ENCODE results near the gene ODAD3. TPM values are rescaled to one million over a fixed set of nuclear protein-coding genes. Genes with fewer than 3 reads are reported as not detected.
A peak's percentile ranks its signal among the peaks of the same experiment; 100 is the strongest.

Gene ODAD3
- total and polyA plus RNA-seq, 9 donors, result 0.18 to 5.4 (median 0.56) TPM

DNA sequence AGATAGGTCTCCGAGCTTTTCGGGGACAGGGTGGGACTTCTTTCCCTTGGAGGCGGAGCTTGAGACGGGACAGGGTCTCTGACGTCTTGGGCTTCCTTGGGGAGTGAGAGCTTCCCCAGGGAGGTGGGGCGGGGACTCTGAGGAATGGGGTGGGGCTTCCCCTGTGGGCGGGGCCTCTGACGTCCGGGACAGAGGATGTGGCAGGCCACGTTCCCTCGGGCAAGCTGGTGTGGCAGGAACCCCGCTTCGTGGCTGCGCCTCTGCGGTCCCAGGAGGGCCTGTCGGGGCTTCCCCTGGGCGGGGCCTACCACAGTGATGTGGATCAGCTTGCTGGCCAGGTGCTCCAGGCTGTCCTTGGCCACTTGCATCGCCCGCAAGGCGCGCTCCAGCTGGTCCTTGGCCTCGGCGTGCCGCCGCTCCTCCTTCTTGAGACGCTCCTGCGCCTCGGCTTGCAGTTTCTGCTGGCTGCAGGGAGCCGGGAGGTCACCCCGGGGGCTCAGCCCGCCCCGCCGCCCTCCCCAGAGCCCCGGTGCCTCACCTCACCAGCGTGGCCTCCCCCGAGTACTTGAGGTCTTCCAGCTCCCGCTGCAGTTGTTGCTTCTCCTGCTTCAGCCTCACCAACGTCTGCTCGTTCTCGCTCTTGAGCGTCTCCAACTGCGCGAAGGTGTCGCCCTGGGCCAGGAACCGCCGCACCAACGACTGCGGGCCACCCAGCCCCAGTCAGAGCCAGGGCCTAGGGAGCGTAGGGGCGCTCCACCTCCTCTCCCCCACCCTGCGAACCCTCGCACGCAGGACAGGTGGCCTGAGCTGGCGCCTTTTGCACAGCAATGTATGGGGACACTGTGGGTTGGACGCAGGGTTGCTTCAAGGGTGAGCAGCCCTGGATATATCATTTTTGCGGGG lies 12.5 kb downstream of the ODAD3 start:
- Histone ChIP-seq H3K9me3 (no peaks in the 10 kb centered on the region), H3K4me1 (ENCODE audit: insufficient read depth) (peaks cover 16% of the 10 kb centered on the region), H3K27me3 (peaks cover 2% of the 10 kb centered on the region), H3K4me3 (no peak overlapping the region), H3K36me3 (no peaks in the 10 kb centered on the region), H3K27ac (no peak overlapping the region)
- DNase-seq, result peak; percentile 48 to 73 (median 64)
- no peak for TF ChIP-seq POLR2A (IDR thresholded peaks at IDR 0.05)
- TF ChIP-seq, protein P1, sequence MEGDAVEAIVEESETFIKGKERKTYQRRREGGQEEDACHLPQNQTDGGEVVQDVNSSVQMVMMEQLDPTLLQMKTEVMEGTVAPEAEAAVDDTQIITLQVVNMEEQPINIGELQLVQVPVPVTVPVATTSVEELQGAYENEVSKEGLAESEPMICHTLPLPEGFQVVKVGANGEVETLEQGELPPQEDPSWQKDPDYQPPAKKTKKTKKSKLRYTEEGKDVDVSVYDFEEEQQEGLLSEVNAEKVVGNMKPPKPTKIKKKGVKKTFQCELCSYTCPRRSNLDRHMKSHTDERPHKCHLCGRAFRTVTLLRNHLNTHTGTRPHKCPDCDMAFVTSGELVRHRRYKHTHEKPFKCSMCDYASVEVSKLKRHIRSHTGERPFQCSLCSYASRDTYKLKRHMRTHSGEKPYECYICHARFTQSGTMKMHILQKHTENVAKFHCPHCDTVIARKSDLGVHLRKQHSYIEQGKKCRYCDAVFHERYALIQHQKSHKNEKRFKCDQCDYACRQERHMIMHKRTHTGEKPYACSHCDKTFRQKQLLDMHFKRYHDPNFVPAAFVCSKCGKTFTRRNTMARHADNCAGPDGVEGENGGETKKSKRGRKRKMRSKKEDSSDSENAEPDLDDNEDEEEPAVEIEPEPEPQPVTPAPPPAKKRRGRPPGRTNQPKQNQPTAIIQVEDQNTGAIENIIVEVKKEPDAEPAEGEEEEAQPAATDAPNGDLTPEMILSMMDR (IDR thresholded peaks at IDR 0.05), result no peak
- WGBS, 3 donors, result 6 to 8% (median 6%) methylated on average over 52 to 56 of the region's 56 CpGs
- intact Hi-C loops (cut with DNase I), result no loop called here

DNA sequence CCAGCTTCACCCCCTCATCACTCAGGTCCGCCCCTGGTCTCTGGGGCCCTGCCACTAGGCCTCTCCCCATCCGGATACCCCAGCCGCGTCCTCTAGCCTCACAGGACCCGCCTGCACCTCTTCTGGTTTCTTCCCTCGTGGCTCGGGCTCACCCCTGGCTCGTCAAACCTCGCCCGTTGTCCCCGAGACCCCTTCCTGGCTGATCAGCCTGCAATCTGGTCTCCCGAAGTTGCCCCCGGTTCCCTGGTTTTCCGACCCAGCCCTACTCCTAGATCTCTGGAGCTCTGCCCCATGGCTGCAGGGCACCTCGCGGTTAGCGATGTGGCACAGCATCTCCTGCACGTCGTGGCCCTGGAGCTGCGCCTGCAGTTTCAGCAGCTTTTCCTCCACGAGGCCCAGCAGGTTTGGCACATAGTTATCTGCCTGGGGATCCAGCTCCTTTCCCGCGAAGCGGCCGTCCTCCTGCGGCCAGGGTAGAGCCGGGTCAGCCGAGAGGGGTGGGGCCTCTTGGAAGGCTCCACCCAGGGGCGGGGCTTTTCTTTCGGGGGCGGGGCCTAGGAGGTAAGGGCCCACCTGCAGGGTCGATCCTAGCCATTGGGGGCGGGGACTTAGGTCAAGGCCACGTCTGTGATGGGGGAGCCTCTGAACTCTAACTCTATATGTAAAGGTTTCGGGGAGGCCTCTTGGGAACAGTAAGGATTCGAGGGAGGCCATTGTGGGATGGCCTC lies 13.4 kb downstream of the ODAD3 start:
- DNase-seq, result peak in 2 of 5 donors; percentile 54 to 61
- peaks cover 2% of the 10 kb centered on the region for H3K27me3 ChIP-seq
- no peak overlapping the region for H3K4me3 ChIP-seq
- WGBS, 3 donors, result 18 to 28% (median 23%) methylated on average over 35 to 36 of the region's 36 CpGs
- H3K36me3 ChIP-seq, result no peaks in the 10 kb centered on the region
- H3K9me3 ChIP-seq, result no peaks in the 10 kb centered on the region
- intact Hi-C loops (cut with DNase I), result no loop called here
- no peak overlapping the region for H3K27ac ChIP-seq
- peaks cover 16% of the 10 kb centered on the region for H3K4me1 ChIP-seq (ENCODE audit: insufficient read depth)
- TF ChIP-seq EP300 (IDR thresholded peaks at IDR 0.05), result no peak
- no peak for TF ChIP-seq POLR2A (IDR thresholded peaks at IDR 0.05)
- TF ChIP-seq, protein P1 (IDR thresholded peaks at IDR 0.05), result no peak

DNA sequence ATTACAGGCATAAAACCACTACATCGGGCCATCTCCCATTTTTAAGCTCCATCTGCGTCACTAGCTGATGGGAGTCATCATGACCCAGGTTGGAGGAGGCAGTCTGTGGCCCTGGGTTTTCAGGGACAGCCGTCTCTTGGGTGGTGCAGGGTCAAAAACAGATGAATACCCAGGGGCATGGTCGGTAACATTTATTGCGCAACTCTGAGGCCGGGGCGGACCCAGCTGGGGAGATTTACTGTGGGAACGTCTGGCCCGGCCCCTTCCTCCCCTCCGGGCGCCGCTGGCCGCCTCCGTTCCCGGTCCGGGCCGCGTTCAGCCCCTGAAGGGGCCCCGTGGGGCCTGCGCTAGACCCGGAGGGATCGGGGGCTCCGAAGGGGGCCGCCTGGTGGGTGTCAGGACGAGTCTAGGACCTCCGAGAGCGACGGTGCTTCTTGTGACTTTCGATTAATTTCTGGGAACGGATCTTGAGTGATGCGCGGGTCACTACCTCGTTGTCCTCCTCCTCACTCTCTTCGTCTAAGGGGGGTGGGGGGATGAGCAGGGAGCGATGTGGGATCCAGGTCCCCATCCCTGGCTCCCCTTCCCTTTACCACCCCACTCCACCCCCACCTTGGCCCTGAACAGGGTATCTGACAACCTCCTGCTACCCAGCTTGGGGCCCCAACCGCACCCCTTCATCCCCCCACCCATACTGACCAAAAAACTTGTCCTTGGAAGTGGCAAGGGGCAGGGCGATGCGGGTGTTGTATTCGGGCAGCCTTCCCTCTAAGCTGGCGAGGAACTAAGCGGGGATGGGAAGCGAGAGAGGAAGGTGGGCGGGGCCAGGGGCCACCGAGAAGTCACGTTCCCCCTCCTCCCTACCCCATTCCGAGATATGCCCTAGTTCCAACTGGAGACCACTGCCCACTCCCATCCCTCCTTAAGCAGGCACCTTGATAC lies 14.2 kb downstream of the ODAD3 start:
- Histone ChIP-seq H3K27me3 (peaks cover 2% of the 10 kb centered on the region), H3K4me3 (peak overlapping the region; percentile 12), H3K9me3 (no peaks in the 10 kb centered on the region), H3K36me3 (no peaks in the 10 kb centered on the region), H3K4me1 (ENCODE audit: insufficient read depth) (peaks cover 16% of the 10 kb centered on the region), H3K27ac (no peak overlapping the region)
- TF ChIP-seq POLR2A (IDR thresholded peaks at IDR 0.05) (no peak), EP300 (IDR thresholded peaks at IDR 0.05) (peak; percentile 41)
- TF ChIP-seq, protein P1 (IDR thresholded peaks at IDR 0.05), result no peak
- intact Hi-C loops (cut with DNase I), result no loop called here
- DNase-seq, result peak; percentile 33 to 75 (median 64)
- WGBS, 3 donors, result 2 to 4% (median 3%) methylated on average over 35 to 46 of the region's 46 CpGs
